ENCODE results near the gene USP6NL.

Gene USP6NL

GRCh38 chr10:11611248-11612020 lies at the start of gene USP6NL:
USP6NL (minus strand) TSS chr10:11611650; CDS start chr10:11597634, 14,016 bp downstream.
- peak; percentile 80 for DNase-seq (ENCODE audit: low read depth, low spot score)
- in situ Hi-C loops (cut with HindIII; ENCODE audit: low sequenced_read_pairs) = no loop called here
- no peak for TF ChIP-seq CTCF (IDR thresholded peaks at IDR 0.05; ENCODE audit: low read depth, low read length)
- peak within 1 kb of the TSS; percentile 84 for H3K4me3 ChIP-seq (ENCODE audit: low read depth, low read length)

- H3K4me3 ChIP-seq (ENCODE audit: low read depth, low read length) = no peak overlapping the region
- no peak for DNase-seq (ENCODE audit: low read depth, low spot score)
- in situ Hi-C loops (cut with HindIII; ENCODE audit: low sequenced_read_pairs) = no loop called here
- TF ChIP-seq CTCF (IDR thresholded peaks at IDR 0.05; ENCODE audit: low read depth, low read length) = no peak
These were observed 47.4 kb upstream of the USP6NL start for GRCh38 chr10:11658801-11659368.

- in situ Hi-C loops (cut with HindIII; ENCODE audit: low sequenced_read_pairs) = no loop called here
- no peak overlapping the region for H3K4me3 ChIP-seq (ENCODE audit: low read depth, low read length)
- DNase-seq (ENCODE audit: low read depth, low spot score) = peak; percentile 49
- no peak for TF ChIP-seq CTCF (IDR thresholded peaks at IDR 0.05; ENCODE audit: low read depth, low read length)
These were observed 44.4 kb upstream of the USP6NL start for GRCh38 chr10:11655836-11656235.

GRCh38 chr10:11654659-11655058 lies 43.2 kb upstream of the USP6NL start:
- H3K4me3 ChIP-seq (ENCODE audit: low read depth, low read length) = no peak overlapping the region
- no peak for TF ChIP-seq CTCF (IDR thresholded peaks at IDR 0.05; ENCODE audit: low read depth, low read length)
- in situ Hi-C loops (cut with HindIII; ENCODE audit: low sequenced_read_pairs) = no loop called here
- DNase-seq (ENCODE audit: low read depth, low spot score) = no peak

- in situ Hi-C loops (cut with HindIII; ENCODE audit: low sequenced_read_pairs) = no loop called here
- H3K4me3 ChIP-seq (ENCODE audit: low read depth, low read length) = no peak overlapping the region
- no peak for DNase-seq (ENCODE audit: low read depth, low spot score)
- no peak for TF ChIP-seq CTCF (IDR thresholded peaks at IDR 0.05; ENCODE audit: low read depth, low read length)
These were observed 42.5 kb upstream of the USP6NL start for GRCh38 chr10:11653758-11654471.

GRCh38 chr10:11647676-11648075 lies 36.2 kb upstream of the USP6NL start:
- no peak for DNase-seq (ENCODE audit: low read depth, low spot score)
- in situ Hi-C loops (cut with HindIII; ENCODE audit: low sequenced_read_pairs) = no loop called here
- no peak overlapping the region for H3K4me3 ChIP-seq (ENCODE audit: low read depth, low read length)
- TF ChIP-seq CTCF (IDR thresholded peaks at IDR 0.05; ENCODE audit: low read depth, low read length) = no peak
